A549 (cell line): ENCODE measurements around the gene SRGAP1. TPM values are rescaled to one million over a fixed set of nuclear protein-coding genes. Genes with fewer than 3 reads are reported as not detected.
A peak's percentile ranks its signal among the peaks of the same experiment; 100 is the strongest.

Source experiments
- ATAC-seq, 2 experiments: fragments of 200-7000 bp in 1 of 2; fragments of >200 bp in 1 of 2; cut with Nextera tagmentation in 1 of 2; cut with Tn5 transposase in 1 of 2; 3 replicates each; pipeline versions ENCODE4 v1.8.0 to v1.9.1; 2018 to 2020; ENCODE audit warnings: mild to moderate bottlenecking in 1 of 2, moderate library complexity in 1 of 2
- CTCF ChIA-PET: fragments of 300-600 bp; sonication (Branson Sonifier 250); formaldehyde crosslinking; extraction: SDS; loops from one replicate; lab custom pipeline; 2021; ENCODE audit warnings: antibody characterized with exemption, inconsistent platforms; lab: Yijun Ruan, JAX
- POLR2A ChIA-PET: fragments of 350-600 bp; formaldehyde crosslinking; extraction: SDS; loops from one replicate; lab custom pipeline; 2021; ENCODE audit warnings: antibody characterized with exemption, inconsistent platforms; lab: Yijun Ruan, JAX
- DNase-seq, 2 experiments: peaks; one replicate each; pipeline versions ENCODE4 v3.0.0 to v3.0.0-alpha.2; 2011 to 2016; ENCODE audit warnings: low read depth in 1 of 2, low spot score in 1 of 2
- FAIRE-seq: peaks from 2 replicates; lab custom pipeline; 2011; peaks lifted over from hg19 to GRCh38; lab: Jason Lieb, UNC
- H3K27ac ChIP-seq, 2 experiments: fragments of >200 bp; sonication (Bioruptor Twin); formaldehyde crosslinking; 3 replicates each; pipeline ENCODE4 v1.5.1; 2016 to 2017
- H3K4me1 ChIP-seq: fragments of >200 bp; sonication (Bioruptor Twin); formaldehyde crosslinking; 3 replicates; pipeline ENCODE4 v1.6.1; 2016
- H3K4me2 ChIP-seq: fragments of >200 bp; sonication (Bioruptor Twin); formaldehyde crosslinking; 3 replicates; pipeline ENCODE4 v1.6.1; 2016
- H3K4me3 ChIP-seq: fragments of >200 bp; sonication (Bioruptor Twin); formaldehyde crosslinking; 3 replicates; pipeline ENCODE4 v1.5.1; 2016
- H3K9me3 ChIP-seq: fragments of >200 bp; sonication (Bioruptor Twin); formaldehyde crosslinking; 3 replicates; pipeline ENCODE4 v1.6.1; 2016
- CEBPB ChIP-seq, 2 experiments: fragments of >200 bp in 1 of 2; sonication (Bioruptor Twin) in 1 of 2; formaldehyde crosslinking in 1 of 2; IDR thresholded peaks; 2 replicates each; pipeline ENCODE4 v1.6.1; 2012 to 2016
- EP300 ChIP-seq, 2 experiments: fragments of >200 bp; sonication (Bioruptor Twin); formaldehyde crosslinking; IDR thresholded peaks; 2 replicates in 1 of 2; 3 replicates in 1 of 2; pipeline ENCODE4 v1.6.1; 2016 to 2017
- FOSB ChIP-seq: fragments of 250-450 bp; sonication (Bioruptor Pico); IDR thresholded peaks from 2 replicates; pipeline ENCODE4 v1.5.0; 2020; ENCODE audit warnings: mild to moderate bottlenecking, moderate library complexity
- FOSL2 ChIP-seq, 2 experiments: fragments of 450-650 bp in 1 of 2; fragments of >200 bp in 1 of 2; sonication (Bioruptor Twin) in 1 of 2; formaldehyde crosslinking; IDR thresholded peaks; 2 replicates each; pipeline versions ENCODE4 v1.5.0 to v1.6.1; 2016 to 2020; ENCODE audit warnings: mild to moderate bottlenecking in 1 of 2, moderate library complexity in 1 of 2
- GATA3 ChIP-seq: IDR thresholded peaks from 2 replicates; pipeline ENCODE4 v1.6.1; 2012; ENCODE audit warnings: borderline replicate concordance
- HOXA7 ChIP-seq: fragments of 250-450 bp; sonication (Bioruptor Pico); IDR thresholded peaks from 2 replicates; pipeline ENCODE4 v1.5.0; 2020; ENCODE audit warnings: mild to moderate bottlenecking, moderate library complexity
- JUN ChIP-seq, 2 experiments: fragments of >200 bp; sonication (Bioruptor Twin); formaldehyde crosslinking; IDR thresholded peaks; 2 replicates in 1 of 2; 3 replicates in 1 of 2; pipeline ENCODE4 v1.6.1; 2016 to 2017
- JUNB ChIP-seq: fragments of >200 bp; sonication (Bioruptor Twin); formaldehyde crosslinking; IDR thresholded peaks from 2 replicates; pipeline ENCODE4 v1.6.1; 2016
- KDM1A ChIP-seq: fragments of 200-600 bp; sonication (generic); IDR thresholded peaks from 2 replicates; pipeline ENCODE4 v1.6.1; 2016; ENCODE audit warnings: low read depth, mild to moderate bottlenecking
- KDM5A ChIP-seq: fragments of 200-600 bp; sonication (generic); IDR thresholded peaks from 2 replicates; pipeline ENCODE4 v1.6.1; 2016; ENCODE audit warnings: antibody characterized with exemption, mild to moderate bottlenecking
- MAFK ChIP-seq: fragments of 450-650 bp; IDR thresholded peaks from 2 replicates; pipeline ENCODE4 v1.6.1; 2014; ENCODE audit not compliant: partially characterized antibody
- NPAS2 ChIP-seq: fragments of 250-450 bp; sonication (Bioruptor Pico); IDR thresholded peaks from 2 replicates; pipeline ENCODE4 v1.8.0; 2022; ENCODE audit warnings: mild to moderate bottlenecking, moderate library complexity, borderline replicate concordance
- POLR2A ChIP-seq: IDR thresholded peaks from 2 replicates; pipeline ENCODE4 v1.6.1; 2012; ENCODE audit warnings: mild to moderate bottlenecking, low read length
- POLR2AphosphoS2 ChIP-seq: conservative IDR thresholded peaks from 2 replicates; pipeline ENCODE4 v1.6.1; 2012; ENCODE audit warnings: low read length, improper control_type of control experiment, inconsistent platforms
- RAD21 ChIP-seq, 2 experiments: fragments of >200 bp in 1 of 2; sonication (Bioruptor Twin) in 1 of 2; formaldehyde crosslinking in 1 of 2; IDR thresholded peaks in 1 of 2; conservative IDR thresholded peaks in 1 of 2; 2 replicates in 1 of 2; 3 replicates in 1 of 2; pipeline ENCODE4 v1.6.1; 2012 to 2018; ENCODE audit warnings: inconsistent platforms in 1 of 2
- SMC3 ChIP-seq: fragments of >200 bp; sonication (Bioruptor Twin); formaldehyde crosslinking; IDR thresholded peaks from 3 replicates; pipeline ENCODE4 v1.6.1; 2018; ENCODE audit warnings: inconsistent platforms
- SREBF2 ChIP-seq: fragments of 450-650 bp; IDR thresholded peaks from 2 replicates; pipeline ENCODE4 v1.6.1; 2014; ENCODE audit warnings: mild to moderate bottlenecking, moderate library complexity
- TP53 ChIP-seq: fragments of 250-450 bp; sonication (Bioruptor Pico); IDR thresholded peaks from 2 replicates; pipeline ENCODE4 v1.5.0; 2021; ENCODE audit warnings: mild to moderate bottlenecking, moderate library complexity
- ZNF302 ChIP-seq: fragments of 250-450 bp; sonication (Bioruptor Pico); IDR thresholded peaks from 2 replicates; pipeline ENCODE4 v1.9.0; 2021; ENCODE audit warnings: inconsistent platforms, mild to moderate bottlenecking, moderate library complexity
- ZSCAN20 ChIP-seq: fragments of 250-450 bp; sonication (Bioruptor Pico); IDR thresholded peaks from 2 replicates; pipeline ENCODE4 v1.8.0; 2022; ENCODE audit warnings: mild to moderate bottlenecking, moderate library complexity
- WGBS: methylation state at CpG from one replicate; pipeline ENCODE4 v1.1.6; 2017; ENCODE audit errors: missing lambda C conversion rate; 5-methylcytosine and 5-hydroxymethylcytosine counted together
- polyA plus RNA-seq, 4 experiments: library from polyadenylated mRNA; depleted of rRNA in 3 of 4; stranded (reverse); fragments of >200 nt; fragmentation: RNase III in 1 of 4; extraction: RNeasy Plus Mini Kit Qiagen cat#74134 plus additional on column Dnase treatment in 1 of 4; gene quantifications; 2 replicates in 3 of 4; 3 replicates in 1 of 4; pipeline ENCODE4 v1.2.3, GENCODE V29; 2011 to 2017
- TF ChIP-seq, protein P1 (sequence below): IDR thresholded peaks from 2 replicates; pipeline ENCODE4 v1.6.1; 2012
- TF ChIP-seq, protein P2 (sequence below): fragments of >200 bp; sonication (Bioruptor Twin); formaldehyde crosslinking; IDR thresholded peaks from 3 replicates; pipeline ENCODE4 v1.5.1; 2016

SRGAP1 gene
- polyA plus RNA-seq, 2 of the 4 experiments (the other 2 are of a cell fraction), result 7.9 to 22.9 TPM

- ATAC-seq, result peak; percentile 58 to 73; a peak in 5 of 6 replicates
- DNase-seq, result peak in 1 of 2 experiments; percentile 70
- CTCF ChIA-PET, result interaction anchor here (0.8 to 5.9 kb wide), 15 partner anchors 9 to 359 kb away, joined by 3 to 48 read pairs (median 4); partner anchors contain the start of gene SRGAP1
Measured at GRCh38 chr12:64180951-64181350, 336.5 kb downstream of the SRGAP1 start.

GRCh38 chr12:64181430-64182291 lies 337.2 kb downstream of the SRGAP1 start:
- peaks cover 38% of the 10 kb centered on the region for H3K4me1 ChIP-seq
- CTCF ChIA-PET, result interaction anchor here (0.6 to 5.9 kb wide), 28 partner anchors 9 to 1411 kb away, joined by 3 to 48 read pairs (median 3); partner anchors contain the start of genes KICS2 and SRGAP1
- WGBS, result 29% methylated on average over 3 of the region's 3 CpGs
- DNase-seq, result peak; percentile 69 to 90
- no peak for TF ChIP-seq POLR2AphosphoS2
- TF ChIP-seq, protein P1, sequence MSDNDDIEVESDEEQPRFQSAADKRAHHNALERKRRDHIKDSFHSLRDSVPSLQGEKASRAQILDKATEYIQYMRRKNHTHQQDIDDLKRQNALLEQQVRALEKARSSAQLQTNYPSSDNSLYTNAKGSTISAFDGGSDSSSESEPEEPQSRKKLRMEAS, result peak; percentile 66; the same call in 1 of the 2 replicates
- peak; percentile 24; the same call in 1 of the 2 replicates for TF ChIP-seq FOSB (CRISPR knock-in tag)
- no peak for TF ChIP-seq TP53 (CRISPR knock-in tag)
- TF ChIP-seq, protein P2, sequence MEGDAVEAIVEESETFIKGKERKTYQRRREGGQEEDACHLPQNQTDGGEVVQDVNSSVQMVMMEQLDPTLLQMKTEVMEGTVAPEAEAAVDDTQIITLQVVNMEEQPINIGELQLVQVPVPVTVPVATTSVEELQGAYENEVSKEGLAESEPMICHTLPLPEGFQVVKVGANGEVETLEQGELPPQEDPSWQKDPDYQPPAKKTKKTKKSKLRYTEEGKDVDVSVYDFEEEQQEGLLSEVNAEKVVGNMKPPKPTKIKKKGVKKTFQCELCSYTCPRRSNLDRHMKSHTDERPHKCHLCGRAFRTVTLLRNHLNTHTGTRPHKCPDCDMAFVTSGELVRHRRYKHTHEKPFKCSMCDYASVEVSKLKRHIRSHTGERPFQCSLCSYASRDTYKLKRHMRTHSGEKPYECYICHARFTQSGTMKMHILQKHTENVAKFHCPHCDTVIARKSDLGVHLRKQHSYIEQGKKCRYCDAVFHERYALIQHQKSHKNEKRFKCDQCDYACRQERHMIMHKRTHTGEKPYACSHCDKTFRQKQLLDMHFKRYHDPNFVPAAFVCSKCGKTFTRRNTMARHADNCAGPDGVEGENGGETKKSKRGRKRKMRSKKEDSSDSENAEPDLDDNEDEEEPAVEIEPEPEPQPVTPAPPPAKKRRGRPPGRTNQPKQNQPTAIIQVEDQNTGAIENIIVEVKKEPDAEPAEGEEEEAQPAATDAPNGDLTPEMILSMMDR, result peak; percentile 74
- no peak for TF ChIP-seq HOXA7
- TF ChIP-seq MAFK, result peak; percentile 11
- TF ChIP-seq SMC3, result peak; percentile 80
- TF ChIP-seq JUN (IDR thresholded peaks at IDR 0.05), result peak; percentile 72; a peak in 2 of 5 replicates
- TF ChIP-seq FOSL2 (IDR thresholded peaks at IDR 0.05), result peak; percentile 94
- peak; percentile 98 for TF ChIP-seq FOSL2 (CRISPR knock-in tag; IDR thresholded peaks at IDR 0.05)
- TF ChIP-seq ZSCAN20, result no peak
- TF ChIP-seq JUNB, result peak; percentile 93
- TF ChIP-seq RAD21 (conservative IDR thresholded peaks at IDR 0.05 in 1 of 2, IDR thresholded peaks at IDR 0.05 in 1 of 2), result peak; percentile 79 to 84
- TF ChIP-seq EP300 (IDR thresholded peaks at IDR 0.05), result peak; percentile 28 to 37; a peak in 1 of 5 replicates
- TF ChIP-seq GATA3, result peak; percentile 83; the same call in 1 of the 2 replicates
- peak; percentile 57 to 84 for TF ChIP-seq CEBPB (IDR thresholded peaks at IDR 0.05)
- TF ChIP-seq, all 56 proteins: peak for 12
- POLR2A ChIA-PET, result interaction anchor here (1.3 to 2.4 kb wide), 3 partner anchors 41 to 338 kb away, joined by 7 to 13 read pairs (median 9); partner anchors contain the start of genes KICS2 and SRGAP1
- Histone ChIP-seq H3K4me2 (peak overlapping the region; percentile 85), H3K9me3 (no peaks in the 10 kb centered on the region), H3K4me3 (0 out of 3 replicates have a peak overlapping the region, but pooled peaks have one; percentile 15), H3K27ac (peak overlapping the region; percentile 79 to 87)
- ATAC-seq, result peak; percentile 97 to 98
- FAIRE-seq, result peak; percentile 99

More at GRCh38 chr12:64180951-64181350, 336.5 kb downstream of the SRGAP1 start:
- peak overlapping the region; percentile 79 to 87 for H3K27ac ChIP-seq
- peak; percentile 65 for FAIRE-seq
- POLR2A ChIA-PET, result interaction anchor here (1.3 to 2.4 kb wide), 3 partner anchors 41 to 337 kb away, joined by 7 to 13 read pairs (median 9); partner anchors contain the start of genes KICS2 and SRGAP1
- 0 out of 3 replicates have a peak overlapping the region, but pooled peaks have one; percentile 15 for H3K4me3 ChIP-seq
- TF ChIP-seq ZNF302 (CRISPR knock-in tag), result no peak
- TF ChIP-seq MAFK, result peak; percentile 90
- no peak for TF ChIP-seq SREBF2
- peak overlapping the region; percentile 85 for H3K4me2 ChIP-seq
- H3K9me3 ChIP-seq, result no peaks in the 10 kb centered on the region
- 14% methylated on average over 5 of the region's 5 CpGs for WGBS
- peaks cover 33% of the 10 kb centered on the region for H3K4me1 ChIP-seq

GRCh38 chr12:64184216-64184615 lies 339.7 kb downstream of the SRGAP1 start:
- no peak for TF ChIP-seq KDM1A
- no peak for TF ChIP-seq EP300 (IDR thresholded peaks at IDR 0.05)
- no peak for TF ChIP-seq NPAS2
- no peak for TF ChIP-seq KDM5A
- TF ChIP-seq POLR2A, result no peak
- no peak for TF ChIP-seq SREBF2
- ATAC-seq, result no peak
- Histone ChIP-seq H3K9me3 (no peaks in the 10 kb centered on the region), H3K4me1 (peaks cover 44% of the 10 kb centered on the region), H3K4me3 (no peak overlapping the region), H3K27ac (0 out of 6 replicates have a peak overlapping the region, but pooled peaks of 1 of the 2 experiments have one; percentile 24), H3K4me2 (no peak overlapping the region)
- no peak for DNase-seq
- FAIRE-seq, result no peak
- ChIA-PET CTCF (interaction anchor here (1.2 to 5.9 kb wide), 2 partner anchors 340 to 345 kb away, joined by 3 to 48 read pairs; partner anchors contain the start of gene SRGAP1), POLR2A (no interaction called here)
- 95% methylated on average over 1 of the region's 1 CpG for WGBS
